MM.1S (cell line): ENCODE data around the gene CDC40.

Source experiments
- DNase-seq: peaks from one replicate; pipeline ENCODE4 v3.0.0-alpha.2; 2015
- H2AFZ ChIP-seq: fragments of 300-600 bp; sonication (generic); 2 replicates; pipeline ENCODE4 v1.6.0; 2016; ENCODE audit warnings: antibody characterized with exemption, low read length
- H3F3A ChIP-seq: fragments of 300-600 bp; sonication (generic); 2 replicates; pipeline ENCODE4 v1.6.1; 2016; ENCODE audit warnings: mild to moderate bottlenecking, antibody characterized with exemption, low read length, moderate library complexity, mixed read lengths; ENCODE audit not compliant: insufficient read depth
- H3K27ac ChIP-seq: fragments of 300-600 bp; sonication (generic); 2 replicates; pipeline ENCODE4 v1.5.1; 2016; ENCODE audit warnings: mild to moderate bottlenecking, low read length
- H3K27me3 ChIP-seq: fragments of 300-600 bp; sonication (generic); replicated peaks from 2 replicates; pipeline ENCODE4 v1.6.0; 2016; ENCODE audit warnings: low read length; ENCODE audit not compliant: insufficient read depth
- H3K36me3 ChIP-seq: fragments of 300-600 bp; sonication (generic); replicated peaks from 2 replicates; pipeline ENCODE4 v1.6.1; 2016; ENCODE audit warnings: mild to moderate bottlenecking, low read length, mixed read lengths; ENCODE audit not compliant: insufficient read depth
- H3K4me1 ChIP-seq: fragments of 300-600 bp; sonication (generic); 2 replicates; pipeline ENCODE4 v1.6.1; 2016; ENCODE audit warnings: low read length, mixed read lengths
- H3K4me2 ChIP-seq: fragments of 300-600 bp; sonication (generic); 2 replicates; pipeline ENCODE4 v1.6.0; 2016; ENCODE audit warnings: low read depth, low read length
- H3K4me3 ChIP-seq: fragments of 300-600 bp; sonication (generic); 2 replicates; pipeline ENCODE4 v1.5.1; 2016; ENCODE audit warnings: low read length, mixed read lengths
- H3K79me2 ChIP-seq: fragments of 300-600 bp; sonication (generic); 2 replicates; pipeline ENCODE4 v1.6.1; 2016; ENCODE audit warnings: mixed run types, low read length, mixed read lengths
- H3K9ac ChIP-seq: fragments of 300-600 bp; sonication (generic); 2 replicates; pipeline ENCODE4 v1.6.1; 2016; ENCODE audit warnings: low read length, mixed read lengths
- H3K9me2 ChIP-seq: fragments of 300-600 bp; sonication (generic); replicated peaks from 2 replicates; pipeline ENCODE4 v1.6.1; 2016; ENCODE audit warnings: mild to moderate bottlenecking, low read length, mixed read lengths; ENCODE audit not compliant: insufficient read depth
- H3K9me3 ChIP-seq: fragments of 300-600 bp; sonication (generic); replicated peaks from 2 replicates; pipeline ENCODE4 v1.6.1; 2016; ENCODE audit warnings: mild to moderate bottlenecking, low read length, mixed read lengths; ENCODE audit not compliant: insufficient read depth
- H4K20me1 ChIP-seq: fragments of 300-600 bp; sonication (generic); 2 replicates; pipeline ENCODE4 v1.6.1; 2016; ENCODE audit warnings: mild to moderate bottlenecking, low read length, moderate library complexity, mixed read lengths; ENCODE audit not compliant: insufficient read depth
- EZH2 ChIP-seq: fragments of 300-600 bp; sonication (generic); optimal IDR thresholded peaks from 2 replicates; pipeline ENCODE3; 2017; ENCODE audit warnings: low read depth, mild to moderate bottlenecking, antibody characterized with exemption, low read length, mixed read lengths
- EZH2phosphoT487 ChIP-seq: fragments of 300-600 bp; sonication (generic); IDR thresholded peaks from 2 replicates; pipeline ENCODE4 v1.6.1; 2018; ENCODE audit warnings: antibody characterized with exemption, low read length
- TF ChIP-seq, protein P1 (sequence below): fragments of 300-600 bp; sonication (generic); IDR thresholded peaks from 2 replicates; pipeline ENCODE4 v1.5.1; 2016; ENCODE audit warnings: antibody characterized with exemption, low read length, mixed read lengths

CDC40 gene

GRCh38 chr6:110140650-110141049 lies 39.6 kb upstream of the CDC40 start:
- Histone ChIP-seq H3K27ac (no peak overlapping the region), H3K9me2 (no peaks in the 10 kb centered on the region), H3K4me1 (no peaks in the 10 kb centered on the region), H3F3A (no peaks in the 10 kb centered on the region), H3K4me3 (no peak overlapping the region), H3K79me2 (no peaks in the 10 kb centered on the region), H3K9ac (no peak overlapping the region), H3K4me2 (no peak overlapping the region), H4K20me1 (no peaks in the 10 kb centered on the region), H3K36me3 (no peaks in the 10 kb centered on the region), H3K27me3 (no peaks in the 10 kb centered on the region), H3K9me3 (no peaks in the 10 kb centered on the region), H2AFZ (no peak overlapping the region)
- no peak for TF ChIP-seq EZH2phosphoT487
- TF ChIP-seq, protein P1, sequence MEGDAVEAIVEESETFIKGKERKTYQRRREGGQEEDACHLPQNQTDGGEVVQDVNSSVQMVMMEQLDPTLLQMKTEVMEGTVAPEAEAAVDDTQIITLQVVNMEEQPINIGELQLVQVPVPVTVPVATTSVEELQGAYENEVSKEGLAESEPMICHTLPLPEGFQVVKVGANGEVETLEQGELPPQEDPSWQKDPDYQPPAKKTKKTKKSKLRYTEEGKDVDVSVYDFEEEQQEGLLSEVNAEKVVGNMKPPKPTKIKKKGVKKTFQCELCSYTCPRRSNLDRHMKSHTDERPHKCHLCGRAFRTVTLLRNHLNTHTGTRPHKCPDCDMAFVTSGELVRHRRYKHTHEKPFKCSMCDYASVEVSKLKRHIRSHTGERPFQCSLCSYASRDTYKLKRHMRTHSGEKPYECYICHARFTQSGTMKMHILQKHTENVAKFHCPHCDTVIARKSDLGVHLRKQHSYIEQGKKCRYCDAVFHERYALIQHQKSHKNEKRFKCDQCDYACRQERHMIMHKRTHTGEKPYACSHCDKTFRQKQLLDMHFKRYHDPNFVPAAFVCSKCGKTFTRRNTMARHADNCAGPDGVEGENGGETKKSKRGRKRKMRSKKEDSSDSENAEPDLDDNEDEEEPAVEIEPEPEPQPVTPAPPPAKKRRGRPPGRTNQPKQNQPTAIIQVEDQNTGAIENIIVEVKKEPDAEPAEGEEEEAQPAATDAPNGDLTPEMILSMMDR: no peak
- TF ChIP-seq EZH2: no peak
- DNase-seq: no peak

DNA sequence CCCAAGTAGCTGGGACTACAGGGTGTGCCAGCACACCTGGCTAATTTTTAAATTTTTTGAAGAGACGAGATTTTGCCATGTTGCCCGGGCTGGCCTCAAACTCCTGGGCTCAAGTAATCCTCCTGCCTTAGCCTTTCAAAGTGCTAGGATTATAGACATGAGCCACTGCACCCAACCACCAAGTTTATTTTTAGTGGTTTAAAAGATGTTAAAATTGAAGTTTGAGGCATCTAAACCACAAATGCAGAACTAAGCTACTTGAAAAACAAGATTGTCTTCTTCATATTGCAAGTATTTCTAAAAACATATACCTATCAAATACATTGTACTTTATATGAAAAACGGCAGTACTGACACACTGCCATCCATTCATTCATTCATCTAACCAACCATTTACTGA lies 32.4 kb upstream of the CDC40 start:
- Histone ChIP-seq H3F3A (no peaks in the 10 kb centered on the region), H3K36me3 (no peaks in the 10 kb centered on the region), H3K9ac (no peak overlapping the region), H4K20me1 (no peaks in the 10 kb centered on the region), H3K4me1 (no peaks in the 10 kb centered on the region), H3K4me2 (no peak overlapping the region), H2AFZ (no peak overlapping the region), H3K27me3 (no peaks in the 10 kb centered on the region), H3K9me2 (no peaks in the 10 kb centered on the region), H3K79me2 (no peaks in the 10 kb centered on the region), H3K27ac (no peak overlapping the region), H3K4me3 (no peak overlapping the region), H3K9me3 (no peaks in the 10 kb centered on the region)
- DNase-seq: no peak
- TF ChIP-seq, protein P1: no peak
- TF ChIP-seq EZH2phosphoT487 (no peak), EZH2 (no peak)

DNA sequence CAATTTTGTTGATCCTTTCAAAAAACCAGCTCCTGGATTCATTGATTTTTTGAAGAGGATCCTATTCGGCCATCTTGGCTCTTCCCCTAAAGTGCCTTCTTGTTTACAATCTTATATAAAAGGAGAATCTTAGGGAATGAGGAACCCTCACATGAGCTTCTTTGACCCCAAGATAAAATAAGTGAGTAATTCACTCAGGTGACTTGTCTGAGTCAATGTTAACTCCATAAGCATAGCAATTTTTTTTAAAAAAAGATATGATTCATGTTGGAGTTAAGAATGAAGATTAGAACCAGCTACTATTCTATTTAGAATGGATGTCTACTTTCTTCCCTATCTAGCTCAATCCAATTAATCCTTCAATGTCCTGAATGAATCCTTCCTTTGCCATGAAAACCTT lies 21.7 kb upstream of the CDC40 start:
- no peaks in the 10 kb centered on the region for H3K27me3 ChIP-seq
- no peak overlapping the region for H3K9ac ChIP-seq
- no peak for DNase-seq
- no peak overlapping the region for H3K4me2 ChIP-seq
- H2AFZ ChIP-seq: no peak overlapping the region
- H3K27ac ChIP-seq: no peak overlapping the region
- H3K36me3 ChIP-seq: no peaks in the 10 kb centered on the region
- no peaks in the 10 kb centered on the region for H3K4me1 ChIP-seq
- H3K79me2 ChIP-seq: no peaks in the 10 kb centered on the region
- no peaks in the 10 kb centered on the region for H3F3A ChIP-seq
- no peaks in the 10 kb centered on the region for H4K20me1 ChIP-seq
- no peaks in the 10 kb centered on the region for H3K9me2 ChIP-seq
- H3K4me3 ChIP-seq: no peak overlapping the region
- TF ChIP-seq EZH2phosphoT487 (no peak), EZH2 (no peak)
- TF ChIP-seq, protein P1: no peak
- H3K9me3 ChIP-seq: no peaks in the 10 kb centered on the region
